GM21737 (cell line): ENCODE measurements around the gene KCNK18.

Source experiments
- ATAC-seq: cut with Tn5 transposase; IDR thresholded peaks from one replicate; pipeline ENCODE4 v1.9.1; 2021; ENCODE audit warnings: mild to moderate bottlenecking, moderate library complexity; ENCODE audit not compliant: unreplicated experiment

Gene KCNK18

GRCh38 chr10:117197189-117197588 lies at the start of gene KCNK18:
TSS of gene KCNK18 (plus strand) at chr10:117197489. CDS start at chr10:117197489, 0 bp downstream.
- ATAC-seq: no peak

- no peak for ATAC-seq
Observed at GRCh38 chr10:117148284-117148683, 49.0 kb upstream of the KCNK18 start.

- no peak for ATAC-seq
Observed at GRCh38 chr10:117152668-117153067, 44.6 kb upstream of the KCNK18 start.

- no peak for ATAC-seq
Observed at GRCh38 chr10:117158297-117158696, 39.0 kb upstream of the KCNK18 start.

- ATAC-seq: no peak
Observed at GRCh38 chr10:117159390-117159789, 37.9 kb upstream of the KCNK18 start.

- ATAC-seq: no peak
Observed at GRCh38 chr10:117160567-117160966, 36.7 kb upstream of the KCNK18 start.

- no peak for ATAC-seq
Observed at GRCh38 chr10:117161386-117162033, 35.8 kb upstream of the KCNK18 start.

GRCh38 chr10:117162093-117163060 lies 34.9 kb upstream of the KCNK18 start:
- ATAC-seq: no peak

- no peak for ATAC-seq
Observed at GRCh38 chr10:117163061-117163953, 34.0 kb upstream of the KCNK18 start.

GRCh38 chr10:117163954-117164548 lies 33.2 kb upstream of the KCNK18 start:
- ATAC-seq: no peak

- no peak for ATAC-seq
Observed at GRCh38 chr10:117164592-117165537, 32.4 kb upstream of the KCNK18 start.

- no peak for ATAC-seq
Observed at GRCh38 chr10:117165538-117166417, 31.5 kb upstream of the KCNK18 start.

- ATAC-seq: no peak
Observed at GRCh38 chr10:117166418-117167345, 30.6 kb upstream of the KCNK18 start.

GRCh38 chr10:117167346-117167788 lies 29.9 kb upstream of the KCNK18 start:
- no peak for ATAC-seq

- peak; percentile 74 for ATAC-seq
Observed at GRCh38 chr10:117167789-117168674, 29.3 kb upstream of the KCNK18 start.

GRCh38 chr10:117168729-117169128 lies 28.6 kb upstream of the KCNK18 start:
- ATAC-seq: no peak
